ENCODE data around the gene NUP85.
"Not testable (repeated sequence)": the region's sequence is repeated elsewhere in the genome, so short reads cannot be mapped to it uniquely, and the experiment has no call there.

NUP85 gene

GRCh38 chr17:75255954-75256698 is 50.6 kb downstream of the NUP85 start:
- H2AFZ ChIP-seq (ENCODE audit: low read length, unreplicated experiment); H3K36me3 ChIP-seq (ENCODE audit: insufficient read depth, low read length); H3K27me3 ChIP-seq (ENCODE audit: insufficient read depth, low read length); H3K4me3 ChIP-seq (ENCODE audit: low read depth, low read length); H3K27ac ChIP-seq (ENCODE audit: low read depth, low read length): not testable (repeated sequence)
- Histone ChIP-seq H3K4me1 (ENCODE audit: control insufficient read depth, insufficient read depth, low read length, unreplicated experiment) (peaks cover 10% of the 10 kb centered on the region), H3K79me2 (ENCODE audit: control insufficient read depth, insufficient read depth, low read length, unreplicated experiment) (peaks cover 52% of the 10 kb centered on the region)

- H3K27ac ChIP-seq (ENCODE audit: low read depth, low read length); H2AFZ ChIP-seq (ENCODE audit: low read length, unreplicated experiment); H3K4me1 ChIP-seq (ENCODE audit: control insufficient read depth, insufficient read depth, low read length, unreplicated experiment); H3K4me3 ChIP-seq (ENCODE audit: low read depth, low read length); H3K27me3 ChIP-seq (ENCODE audit: insufficient read depth, low read length); H3K36me3 ChIP-seq (ENCODE audit: insufficient read depth, low read length): not testable (repeated sequence)
- H3K79me2 ChIP-seq (ENCODE audit: control insufficient read depth, insufficient read depth, low read length, unreplicated experiment), result peaks cover 50% of the 10 kb centered on the region
Observed at GRCh38 chr17:75257228-75257627, 51.7 kb downstream of the NUP85 start.

GRCh38 chr17:75260641-75261335 is 55.3 kb downstream of the NUP85 start:
- Histone ChIP-seq H3K4me3 (ENCODE audit: low read depth, low read length) (peak overlapping the region; percentile 94), H3K27me3 (ENCODE audit: insufficient read depth, low read length) (no peaks in the 10 kb centered on the region), H2AFZ (ENCODE audit: low read length, unreplicated experiment) (peak overlapping the region; percentile 35), H3K36me3 (ENCODE audit: insufficient read depth, low read length) (peaks cover 4% of the 10 kb centered on the region; the same call in 1 of the 2 replicates), H3K4me1 (ENCODE audit: control insufficient read depth, insufficient read depth, low read length, unreplicated experiment) (peaks cover 17% of the 10 kb centered on the region), H3K79me2 (ENCODE audit: control insufficient read depth, insufficient read depth, low read length, unreplicated experiment) (peaks cover 60% of the 10 kb centered on the region), H3K27ac (ENCODE audit: low read depth, low read length) (peak overlapping the region; percentile 94)

DNA sequence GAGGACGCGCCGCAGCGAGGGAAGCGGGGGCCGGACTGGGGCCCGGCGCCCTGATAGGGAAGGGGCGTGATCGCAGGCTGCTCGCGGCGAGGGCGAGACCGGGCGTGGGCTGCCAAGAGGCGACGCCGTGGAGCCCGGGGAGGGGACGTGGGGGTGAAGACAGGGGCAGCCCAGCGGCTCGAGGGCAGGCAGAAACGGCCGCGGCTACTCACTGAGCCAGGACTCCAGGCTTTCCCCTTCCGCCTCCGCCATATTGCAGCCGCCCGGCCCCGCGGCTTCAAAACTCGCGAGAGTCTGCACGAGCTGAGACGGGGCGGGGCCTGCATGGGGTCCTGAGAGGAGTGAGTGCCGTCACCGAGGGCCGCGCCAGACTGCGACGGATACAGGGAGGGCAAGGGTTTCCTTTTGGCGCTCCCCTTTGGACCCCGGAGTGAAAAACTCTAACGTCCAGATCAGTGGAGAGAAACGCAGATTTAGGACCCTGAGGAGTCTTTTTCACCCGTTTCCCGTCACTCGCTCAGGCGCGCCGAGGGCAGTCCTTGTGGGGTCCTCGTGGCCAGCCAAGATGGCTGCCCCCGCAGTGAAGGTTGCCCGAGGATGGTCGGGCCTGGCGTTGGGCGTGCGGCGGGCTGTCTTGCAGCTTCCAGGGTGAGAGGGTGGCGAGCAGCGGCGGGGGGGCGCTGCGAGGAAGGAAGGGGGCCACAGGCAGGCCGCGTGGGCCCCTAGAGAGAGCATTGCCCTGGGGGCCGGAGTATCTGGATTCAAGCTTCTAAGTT is 56.0 kb downstream of the NUP85 start, which contains the start of the genes GGA3 and MRPS7:
Gene GGA3 (minus strand): TSS at position 271 of the 776 bp plus-strand sequence. CDS start 19 bp downstream, at position 252.
Gene MRPS7 (plus strand): TSS at position 544 of the 776 bp plus-strand sequence. CDS start 22 bp downstream, at position 566.
- Histone ChIP-seq H3K36me3 (ENCODE audit: insufficient read depth, low read length) (peaks cover 9% of the 10 kb centered on the region; the same call in 1 of the 2 replicates), H2AFZ (ENCODE audit: low read length, unreplicated experiment) (peak within 1 kb of the TSS; percentile 95), H3K79me2 (ENCODE audit: control insufficient read depth, insufficient read depth, low read length, unreplicated experiment) (peaks cover 56% of the 10 kb centered on the region)

DNA sequence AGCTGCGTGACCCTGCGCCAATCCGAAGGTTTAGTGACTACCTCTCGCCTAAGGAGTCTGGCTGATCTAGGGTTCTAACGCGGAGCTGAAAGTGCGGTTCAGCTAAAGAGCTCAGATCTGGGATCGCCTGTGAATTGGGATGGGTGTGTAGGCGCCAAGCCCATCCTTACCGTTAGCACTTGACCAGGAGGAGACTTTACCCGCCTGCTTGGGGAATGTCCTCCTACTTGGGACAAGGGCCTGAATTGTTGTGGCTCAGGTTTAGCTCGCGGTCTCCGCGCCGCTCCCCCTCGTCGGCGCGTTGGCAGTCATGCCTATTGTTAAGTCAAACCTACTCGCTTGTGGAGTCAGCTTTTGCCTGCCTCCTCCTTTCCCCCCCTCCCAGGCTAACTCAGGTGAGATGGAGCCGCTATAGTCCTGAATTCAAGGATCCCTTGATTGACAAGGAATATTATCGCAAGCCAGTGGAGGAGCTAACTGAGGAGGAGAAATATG is 56.7 kb downstream of the NUP85 start:
- Histone ChIP-seq H3K27ac (ENCODE audit: low read depth, low read length) (peak overlapping the region; percentile 94), H2AFZ (ENCODE audit: low read length, unreplicated experiment) (peak overlapping the region; percentile 95), H3K4me3 (ENCODE audit: low read depth, low read length) (peak overlapping the region; percentile 94), H3K27me3 (ENCODE audit: insufficient read depth, low read length) (no peaks in the 10 kb centered on the region), H3K79me2 (ENCODE audit: control insufficient read depth, insufficient read depth, low read length, unreplicated experiment) (peaks cover 56% of the 10 kb centered on the region), H3K36me3 (ENCODE audit: insufficient read depth, low read length) (peaks cover 9% of the 10 kb centered on the region; the same call in 1 of the 2 replicates), H3K4me1 (ENCODE audit: control insufficient read depth, insufficient read depth, low read length, unreplicated experiment) (peaks cover 17% of the 10 kb centered on the region)

More for the DNA sequence above, 56.0 kb downstream of the NUP85 start, which contains the start of the genes GGA3 and MRPS7:
- Histone ChIP-seq H3K27ac (ENCODE audit: low read depth, low read length) (peak within 1 kb of the TSS; percentile 94), H3K4me3 (ENCODE audit: low read depth, low read length) (peak within 1 kb of the TSS; percentile 94), H3K27me3 (ENCODE audit: insufficient read depth, low read length) (no peaks in the 10 kb centered on the region), H3K4me1 (ENCODE audit: control insufficient read depth, insufficient read depth, low read length, unreplicated experiment) (peaks cover 17% of the 10 kb centered on the region)

DNA sequence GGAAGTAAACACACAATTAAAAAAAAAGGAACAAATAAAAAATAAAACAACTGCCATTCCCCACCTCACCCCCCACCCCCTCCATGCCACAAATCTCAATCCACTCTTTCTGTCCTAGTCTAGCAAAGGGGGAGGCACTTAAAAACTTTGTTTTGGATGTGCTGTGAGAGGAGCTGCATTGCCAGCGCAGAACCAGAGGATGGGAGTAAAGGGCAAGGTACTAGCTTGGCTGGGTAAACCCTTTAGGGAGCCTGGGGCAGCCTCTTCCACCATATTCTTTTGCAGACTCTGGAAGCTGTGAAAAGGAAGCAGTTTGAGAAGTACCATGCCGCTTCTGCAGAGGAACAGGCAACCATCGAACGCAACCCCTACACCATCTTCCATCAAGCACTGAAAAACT is 57.6 kb downstream of the NUP85 start:
- H3K4me3 ChIP-seq (ENCODE audit: low read depth, low read length), result peak overlapping the region; percentile 94
- no peaks in the 10 kb centered on the region for H3K27me3 ChIP-seq (ENCODE audit: insufficient read depth, low read length)
- H3K27ac ChIP-seq (ENCODE audit: low read depth, low read length), result no peak overlapping the region
- peaks cover 17% of the 10 kb centered on the region for H3K4me1 ChIP-seq (ENCODE audit: control insufficient read depth, insufficient read depth, low read length, unreplicated experiment)
- no peak overlapping the region for H2AFZ ChIP-seq (ENCODE audit: low read length, unreplicated experiment)
- H3K36me3 ChIP-seq (ENCODE audit: insufficient read depth, low read length), result peaks cover 9% of the 10 kb centered on the region; the same call in 1 of the 2 replicates
- peaks cover 50% of the 10 kb centered on the region for H3K79me2 ChIP-seq (ENCODE audit: control insufficient read depth, insufficient read depth, low read length, unreplicated experiment)

DNA sequence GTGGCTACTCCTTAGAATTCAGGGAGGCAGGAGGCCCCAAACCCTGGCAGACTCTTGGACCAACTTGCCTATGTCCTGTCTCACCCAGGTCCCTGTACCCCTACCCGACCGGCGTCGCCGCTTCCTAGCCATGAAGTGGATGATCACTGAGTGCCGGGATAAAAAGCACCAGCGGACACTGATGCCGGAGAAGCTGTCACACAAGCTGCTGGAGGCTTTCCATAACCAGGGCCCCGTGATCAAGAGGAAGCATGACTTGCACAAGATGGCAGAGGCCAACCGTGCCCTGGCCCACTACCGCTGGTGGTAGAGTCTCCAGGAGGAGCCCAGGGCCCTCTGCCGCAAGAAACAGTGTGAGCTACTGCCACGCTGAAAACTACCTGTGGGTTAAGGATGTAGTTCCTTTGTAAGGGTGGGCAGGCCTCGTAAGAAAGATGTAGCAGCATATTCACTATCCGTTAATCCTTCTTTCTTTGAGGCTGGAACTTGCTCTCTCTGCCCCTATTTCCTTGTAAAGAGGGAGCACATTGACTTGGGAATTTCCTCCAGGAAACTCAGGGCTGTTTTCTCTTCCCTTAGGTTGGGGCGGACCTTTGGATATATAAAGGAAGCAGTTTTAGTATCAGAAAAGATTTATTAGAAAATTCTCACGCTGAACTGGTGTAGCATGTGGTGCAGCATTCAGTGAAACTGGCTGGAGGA is 60.3 kb downstream of the NUP85 start:
- peaks cover 13% of the 10 kb centered on the region for H3K4me1 ChIP-seq (ENCODE audit: control insufficient read depth, insufficient read depth, low read length, unreplicated experiment)
- no peak overlapping the region for H3K27ac ChIP-seq (ENCODE audit: low read depth, low read length)
- H3K36me3 ChIP-seq (ENCODE audit: insufficient read depth, low read length), result peaks cover 9% of the 10 kb centered on the region; the same call in 1 of the 2 replicates
- H3K4me3 ChIP-seq (ENCODE audit: low read depth, low read length), result no peak overlapping the region
- no peak overlapping the region for H2AFZ ChIP-seq (ENCODE audit: low read length, unreplicated experiment)
- H3K27me3 ChIP-seq (ENCODE audit: insufficient read depth, low read length), result no peaks in the 10 kb centered on the region
- H3K79me2 ChIP-seq (ENCODE audit: control insufficient read depth, insufficient read depth, low read length, unreplicated experiment), result peaks cover 24% of the 10 kb centered on the region

DNA sequence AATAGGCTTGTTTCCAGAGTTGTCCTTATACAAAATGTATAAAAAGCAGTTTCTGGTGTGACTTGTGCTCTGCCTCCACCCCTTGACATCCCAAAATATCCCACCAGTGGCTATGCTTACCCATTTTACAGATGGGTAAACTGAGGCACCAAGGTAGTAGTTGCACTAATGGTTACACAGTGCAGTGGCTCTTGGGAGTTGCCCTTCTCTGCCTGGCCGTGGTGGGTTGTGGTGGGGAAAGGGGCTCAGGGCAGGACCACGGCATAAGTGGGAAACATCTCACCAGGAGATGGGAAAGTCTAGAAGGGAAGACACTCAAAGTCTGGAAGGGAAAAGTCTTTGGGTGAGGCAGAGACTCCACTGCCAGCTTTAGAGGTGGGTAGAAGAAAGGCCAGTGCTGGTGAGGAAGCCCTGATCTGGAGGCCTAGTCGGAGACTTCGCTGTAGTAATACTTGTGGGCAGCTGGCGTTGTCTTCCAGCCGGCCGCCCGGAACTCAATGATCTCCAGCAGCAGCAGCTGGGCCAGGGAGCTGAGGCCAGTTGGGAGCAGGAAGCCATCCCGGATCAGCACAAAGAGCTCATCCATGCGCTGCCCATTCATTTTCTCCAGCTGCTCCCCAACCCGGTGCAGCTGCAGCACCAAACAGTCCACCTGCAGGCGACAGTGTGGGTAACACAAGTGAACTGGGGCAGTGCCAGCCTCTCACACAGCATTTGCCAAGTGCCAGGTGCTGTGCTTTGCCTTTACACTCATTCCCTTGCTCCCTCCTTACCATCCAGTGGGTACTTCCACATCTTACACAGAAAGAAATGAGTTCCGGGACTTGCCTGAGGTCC is 61.1 kb downstream of the NUP85 start:
- H2AFZ ChIP-seq (ENCODE audit: low read length, unreplicated experiment), result no peak overlapping the region
- H3K27ac ChIP-seq (ENCODE audit: low read depth, low read length), result no peak overlapping the region

DNA sequence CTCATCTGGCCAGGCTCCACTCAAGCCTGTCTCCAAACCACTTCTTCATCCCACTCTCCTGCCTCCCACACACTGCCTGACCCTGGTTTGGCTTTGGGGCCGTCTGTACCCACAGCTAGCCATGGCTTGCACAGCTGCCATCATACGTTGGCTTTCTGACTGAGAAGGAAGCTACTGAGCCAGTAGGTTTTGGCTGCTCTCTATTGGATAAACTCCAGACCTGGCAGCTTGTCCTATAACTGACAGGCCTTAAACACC is 61.6 kb downstream of the NUP85 start:
- Histone ChIP-seq H3K4me3 (ENCODE audit: low read depth, low read length) (no peak overlapping the region), H3K4me1 (ENCODE audit: control insufficient read depth, insufficient read depth, low read length, unreplicated experiment) (peaks cover 17% of the 10 kb centered on the region), H2AFZ (ENCODE audit: low read length, unreplicated experiment) (no peak overlapping the region), H3K36me3 (ENCODE audit: insufficient read depth, low read length) (peaks cover 9% of the 10 kb centered on the region; the same call in 1 of the 2 replicates), H3K79me2 (ENCODE audit: control insufficient read depth, insufficient read depth, low read length, unreplicated experiment) (peaks cover 15% of the 10 kb centered on the region), H3K27ac (ENCODE audit: low read depth, low read length) (no peak overlapping the region), H3K27me3 (ENCODE audit: insufficient read depth, low read length) (no peaks in the 10 kb centered on the region)

More for the DNA sequence above, 61.1 kb downstream of the NUP85 start:
- Histone ChIP-seq H3K4me3 (ENCODE audit: low read depth, low read length) (no peak overlapping the region), H3K4me1 (ENCODE audit: control insufficient read depth, insufficient read depth, low read length, unreplicated experiment) (peaks cover 13% of the 10 kb centered on the region), H3K36me3 (ENCODE audit: insufficient read depth, low read length) (peaks cover 9% of the 10 kb centered on the region; the same call in 1 of the 2 replicates), H3K79me2 (ENCODE audit: control insufficient read depth, insufficient read depth, low read length, unreplicated experiment) (peaks cover 19% of the 10 kb centered on the region), H3K27me3 (ENCODE audit: insufficient read depth, low read length) (no peaks in the 10 kb centered on the region)
